GM19463 (cell line): ENCODE results near the gene LRTM2.
"Not testable (repeated sequence)": the region's sequence is repeated elsewhere in the genome, so short reads cannot be mapped to it uniquely, and the experiment has no call there.

Source experiments
- ATAC-seq: cut with Tn5 transposase; IDR thresholded peaks from one replicate; pipeline ENCODE4 v1.9.1; 2021; ENCODE audit warnings: mild to moderate bottlenecking, moderate library complexity; ENCODE audit not compliant: unreplicated experiment

Gene LRTM2

DNA sequence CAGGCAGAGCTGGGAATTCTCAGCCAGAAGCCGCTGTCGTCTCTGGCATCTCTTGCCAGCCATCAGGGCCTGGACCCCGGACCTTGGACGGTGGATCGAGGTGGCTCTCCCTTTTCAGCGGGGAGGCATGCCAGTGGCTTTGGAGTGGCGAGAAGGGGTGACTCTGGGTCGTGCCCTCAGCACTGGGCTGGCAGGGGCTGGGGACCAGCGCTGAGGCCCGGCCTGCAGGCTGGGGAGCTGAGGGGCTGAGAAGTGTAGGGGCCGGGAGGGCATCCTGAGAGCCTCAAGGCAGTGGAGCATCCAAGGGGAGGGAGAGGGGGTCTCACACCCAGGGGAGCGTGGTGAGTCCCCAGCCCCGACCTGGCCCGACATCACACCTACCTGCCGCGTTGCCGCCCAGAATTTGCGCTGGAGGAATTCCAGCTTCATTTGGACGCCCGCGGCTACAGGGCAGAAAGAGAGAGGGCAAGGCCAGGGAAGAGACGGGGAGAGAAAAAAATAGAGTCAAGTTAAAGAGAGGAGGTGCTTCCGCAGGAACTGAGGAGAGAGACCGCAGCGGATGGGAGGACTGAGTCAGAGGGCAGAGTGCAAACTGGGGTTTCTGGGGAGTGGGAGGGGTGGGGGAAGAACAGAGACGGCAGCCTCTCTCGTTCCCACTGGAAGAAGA lies 9.0 kb upstream of the LRTM2 start:
- ATAC-seq, result no peak

DNA sequence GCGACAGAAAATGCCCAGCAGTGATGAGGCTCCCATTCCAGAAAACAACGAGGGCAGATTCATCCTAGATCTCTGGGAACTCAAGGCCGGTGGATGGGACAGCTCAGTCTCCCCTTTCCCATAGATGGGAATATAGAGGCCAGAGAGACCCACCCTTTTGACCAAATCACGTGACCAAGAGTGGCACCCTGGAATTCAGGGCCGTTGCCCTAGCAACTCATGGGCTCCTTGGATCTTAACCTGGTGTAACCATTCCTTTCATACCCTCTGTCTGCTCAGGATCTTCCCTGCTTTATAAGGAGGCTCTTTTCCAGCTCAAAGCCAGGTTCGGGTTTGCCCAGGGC lies 8.4 kb upstream of the LRTM2 start:
- ATAC-seq, result no peak

DNA sequence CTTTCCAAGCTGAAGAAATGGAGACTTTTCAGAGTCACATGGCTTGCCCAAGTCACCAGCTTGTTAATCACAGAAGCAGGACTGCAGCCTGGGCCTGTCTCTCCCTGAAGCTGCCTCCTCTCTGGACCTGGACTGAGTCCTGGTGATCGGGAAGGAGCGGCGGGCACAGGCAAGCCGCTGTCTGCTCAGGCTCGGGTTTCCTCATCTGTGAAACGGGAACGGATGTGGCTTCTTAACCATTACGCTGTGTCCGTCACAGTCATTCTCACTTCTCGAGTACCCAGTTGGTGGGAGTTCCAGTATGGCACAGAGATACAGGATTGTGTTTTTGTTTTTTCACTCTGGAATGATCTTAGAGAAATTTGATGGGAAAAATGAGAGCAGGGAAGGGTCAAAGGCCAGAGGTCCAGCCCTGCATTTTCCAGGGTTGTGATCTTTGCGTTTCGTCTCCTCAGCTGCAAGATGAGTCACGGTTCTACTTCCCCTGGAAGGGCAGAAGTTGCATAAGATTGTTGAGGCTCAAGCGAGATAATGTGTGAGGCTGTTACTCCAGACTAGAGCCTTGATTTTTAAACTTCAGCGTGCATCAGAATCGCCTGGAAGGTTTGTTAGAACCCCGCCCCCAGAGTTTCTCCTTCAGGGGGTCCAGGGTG lies 7.6 kb upstream of the LRTM2 start:
- ATAC-seq, result no peak

DNA sequence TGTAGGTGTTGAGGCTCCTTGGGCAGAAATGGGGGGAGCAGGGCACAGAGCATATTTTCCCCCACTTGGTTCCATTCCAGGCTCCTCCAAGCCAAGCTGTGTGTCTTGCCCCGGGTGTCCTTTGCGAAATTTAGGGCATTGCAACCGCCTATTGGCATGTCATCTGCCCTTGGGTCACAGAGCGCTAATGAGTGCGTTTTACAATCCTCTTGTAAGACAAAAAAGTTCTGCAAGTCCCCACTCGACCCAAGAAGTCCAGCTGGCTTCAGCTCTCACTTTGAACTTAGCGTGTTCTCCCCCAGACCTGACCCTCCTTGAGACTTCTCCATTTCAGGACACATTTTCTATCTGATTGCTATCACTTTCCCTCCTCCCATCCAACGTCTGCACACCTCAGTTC lies 6.1 kb upstream of the LRTM2 start:
- ATAC-seq, result no peak

DNA sequence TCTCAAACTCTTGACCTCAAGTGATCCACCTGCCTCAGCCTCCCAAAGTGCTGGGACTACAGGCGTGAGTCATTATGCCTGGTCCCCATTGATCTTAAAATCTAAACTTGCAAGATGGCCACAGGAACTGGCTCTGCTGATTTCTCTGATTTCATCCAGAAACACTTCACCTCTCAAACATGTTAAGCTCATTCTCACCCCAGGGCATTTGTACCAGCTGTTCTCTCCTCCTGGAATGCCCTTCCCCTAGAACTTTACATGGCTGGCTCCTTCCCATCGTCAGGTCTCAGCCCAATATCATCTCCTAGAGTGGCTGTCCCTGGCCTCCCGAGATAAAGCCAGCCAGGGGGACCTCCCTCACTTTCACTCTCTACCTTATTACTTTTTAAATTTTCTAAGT lies 5.3 kb upstream of the LRTM2 start:
- no peak for ATAC-seq

DNA sequence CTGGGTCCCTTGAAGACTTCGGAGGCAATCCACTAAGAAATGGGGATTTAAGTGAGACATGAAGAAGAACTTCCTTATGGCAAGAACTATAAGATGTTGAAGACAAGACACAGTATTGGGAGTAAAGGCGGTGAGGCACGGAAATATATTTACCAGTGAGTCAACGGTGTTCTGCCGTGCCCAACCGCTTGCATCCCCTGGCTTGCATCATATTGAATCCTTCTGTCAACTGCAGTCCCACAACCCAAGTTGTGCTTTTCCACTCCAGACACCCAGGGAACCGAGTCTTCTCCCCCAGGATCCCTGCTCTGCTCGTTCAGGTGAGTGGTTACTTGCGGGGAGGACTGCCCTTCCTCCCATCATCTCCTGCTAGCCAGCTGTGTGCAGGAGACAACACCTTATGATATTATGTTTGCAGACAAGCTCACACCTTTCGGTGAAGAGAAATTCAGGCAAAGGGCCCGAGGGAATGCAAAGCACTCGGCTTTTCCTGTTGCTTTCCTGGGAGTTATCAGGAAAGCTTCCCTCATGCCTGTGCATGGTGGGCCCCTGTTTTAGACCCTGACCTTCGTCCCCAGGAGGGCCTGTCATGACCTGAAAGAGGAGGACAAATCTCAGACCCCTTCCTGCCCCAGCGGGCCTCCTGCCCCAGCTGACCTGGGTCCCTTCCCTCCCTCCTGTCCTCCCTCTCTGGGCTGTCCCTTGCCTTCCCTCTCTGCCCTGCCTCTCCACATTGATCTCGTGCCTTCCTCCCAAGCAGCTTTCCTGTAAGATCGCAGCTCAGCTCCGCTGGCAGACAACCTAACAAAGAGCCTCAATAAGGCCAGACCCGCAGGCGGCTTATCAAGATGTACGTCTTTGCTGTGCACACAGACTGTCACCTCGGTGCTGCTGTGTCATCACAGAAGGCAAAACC lies 4.3 kb upstream of the LRTM2 start:
- no peak for ATAC-seq

DNA sequence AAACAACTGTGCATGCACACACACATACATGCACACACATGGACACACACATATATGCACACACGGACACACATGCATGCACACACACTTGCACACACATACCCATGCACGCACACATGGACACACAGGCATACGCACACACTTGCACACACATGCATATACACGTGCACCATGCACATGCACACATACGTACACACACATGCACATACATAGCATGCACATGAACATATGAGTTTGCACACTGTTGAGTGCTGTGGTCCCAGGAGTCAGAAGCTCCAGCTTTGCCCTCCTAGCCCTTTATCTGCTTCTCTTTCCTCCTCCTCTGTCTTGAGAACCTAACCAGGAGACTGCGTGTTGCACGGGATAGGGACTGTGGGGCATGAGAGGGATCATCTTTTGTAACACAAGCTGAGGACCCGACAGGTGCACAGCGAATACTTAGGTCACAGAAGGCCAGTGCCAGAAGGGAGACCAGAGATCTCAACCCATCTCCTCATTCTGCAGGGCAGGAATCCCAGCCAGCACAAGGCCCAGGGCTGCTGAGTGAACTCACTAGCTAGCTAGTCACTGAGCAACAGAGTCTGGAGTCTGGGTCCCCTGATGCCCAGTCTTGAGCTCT lies 3.5 kb upstream of the LRTM2 start:
- ATAC-seq, result no peak

DNA sequence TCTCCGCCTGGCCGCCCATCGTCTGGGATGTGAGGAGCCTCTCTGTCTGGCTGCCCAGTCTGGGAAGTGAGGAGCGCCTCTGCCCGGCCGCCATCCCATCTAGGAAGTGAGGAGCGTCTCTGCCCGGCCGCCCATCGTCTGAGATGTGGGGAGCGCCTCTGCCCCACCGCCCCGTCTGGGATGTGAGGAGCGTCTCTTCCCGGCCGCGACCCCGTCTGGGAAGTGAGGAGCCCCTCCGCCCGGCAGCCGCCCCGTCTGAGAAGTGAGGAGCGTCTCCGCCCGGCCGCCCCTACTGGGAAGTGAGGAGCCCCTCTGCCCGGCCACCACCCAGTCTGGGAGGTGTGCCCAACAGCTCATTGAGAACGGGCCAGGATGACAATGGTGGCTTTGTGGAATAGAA lies 2.4 kb upstream of the LRTM2 start:
- not testable (repeated sequence) for ATAC-seq

DNA sequence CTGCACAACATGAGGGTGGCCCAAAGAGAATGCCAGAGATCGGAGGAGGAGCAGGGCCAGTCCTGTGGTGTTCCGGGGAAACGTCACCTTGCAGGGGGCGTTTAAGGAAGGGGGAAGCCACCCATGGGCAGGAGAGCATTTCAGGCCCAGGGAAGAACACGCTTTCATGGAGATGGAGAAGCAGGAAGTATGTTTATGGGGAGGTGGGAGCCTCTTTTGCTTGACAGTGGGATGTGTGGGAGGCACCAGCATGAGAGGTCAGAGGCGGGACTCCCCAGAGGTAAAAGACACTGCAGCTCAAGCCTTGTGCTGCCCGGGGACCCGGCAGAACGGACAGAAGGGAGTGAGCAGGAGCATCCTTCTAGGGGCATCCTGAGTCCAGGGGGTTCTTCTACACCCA lies 1.3 kb upstream of the LRTM2 start:
- no peak for ATAC-seq

DNA sequence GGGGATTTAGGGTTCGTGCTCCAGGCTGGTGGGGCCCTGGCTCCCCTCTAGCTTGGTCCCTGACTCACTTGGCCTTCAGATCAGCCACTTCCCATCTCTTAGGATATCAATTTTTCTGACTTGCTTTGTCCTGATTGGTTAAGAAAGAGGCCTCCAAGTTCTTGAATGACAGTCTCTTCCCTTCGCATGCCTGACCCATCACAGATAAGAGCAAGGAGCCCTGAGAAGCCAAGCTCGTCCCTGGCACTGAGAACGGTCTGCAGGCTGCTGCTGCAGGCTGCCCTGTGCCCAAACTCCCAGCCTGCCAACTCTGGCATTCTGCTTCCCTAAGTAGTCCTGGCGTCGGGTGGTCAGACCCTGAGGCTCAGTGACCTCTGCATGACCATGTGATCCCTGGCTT lies 794 bp upstream of the LRTM2 start:
- no peak for ATAC-seq

DNA sequence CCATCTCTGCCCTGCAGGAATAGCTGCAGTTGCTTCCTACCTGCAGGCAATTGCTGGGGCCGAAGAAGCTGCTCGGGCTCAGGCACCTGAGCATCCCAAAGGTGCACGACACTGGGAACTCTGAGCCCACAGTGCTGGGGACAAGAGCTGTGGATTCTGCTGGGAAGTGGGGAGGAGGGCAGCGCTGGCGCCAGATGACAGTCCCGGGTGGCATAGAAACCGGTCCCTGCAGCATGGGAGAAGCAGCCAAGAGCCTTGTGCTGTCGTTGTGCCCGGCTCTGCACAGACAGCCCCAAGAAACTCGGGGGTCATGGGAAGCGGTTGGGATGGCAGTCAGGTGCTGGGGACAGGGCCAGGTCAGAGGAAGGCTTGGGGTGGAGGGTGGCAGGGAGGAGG lies 529 bp downstream of the LRTM2 start:
- no peak for ATAC-seq

DNA sequence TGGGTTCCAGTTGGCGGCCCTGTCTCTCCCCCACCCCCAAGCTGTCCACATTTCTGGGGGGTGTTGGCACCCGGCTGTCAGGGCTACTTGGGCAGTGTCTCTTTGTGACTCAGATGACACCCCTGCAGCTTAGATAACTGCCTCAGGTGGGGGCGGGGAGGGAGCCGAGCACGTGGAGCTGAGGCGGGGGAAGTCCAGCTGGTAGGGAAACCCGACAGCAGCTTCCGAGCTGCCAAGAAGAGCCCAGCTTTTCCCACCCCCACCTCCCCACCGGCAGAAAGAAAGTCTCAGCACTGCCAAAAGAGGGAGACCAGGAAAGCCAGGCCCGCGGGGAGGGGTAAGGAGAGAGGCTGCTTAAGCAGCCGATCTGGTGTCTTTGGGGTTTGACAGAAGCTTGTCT lies 1.4 kb downstream of the LRTM2 start:
- ATAC-seq, result no peak

DNA sequence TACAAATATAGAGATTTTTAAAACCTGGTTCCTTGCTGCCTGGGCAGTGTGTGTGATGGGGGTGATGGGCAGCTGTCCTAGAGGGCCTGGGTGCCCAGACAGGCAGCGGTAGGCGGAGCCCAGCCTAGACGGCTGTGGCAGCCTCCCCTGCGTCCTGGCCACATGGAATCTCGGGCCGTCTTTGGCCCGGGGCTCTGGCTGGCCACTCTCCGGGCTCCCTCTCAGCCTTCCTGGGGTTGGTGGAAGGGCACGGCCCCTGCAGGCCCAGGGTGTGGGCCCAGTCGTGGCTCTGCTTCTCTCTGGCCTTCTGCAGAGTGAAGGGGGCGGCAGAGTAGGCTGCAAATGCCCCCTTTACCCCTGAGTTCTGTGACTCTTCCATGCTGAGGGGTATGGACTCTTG lies 2.3 kb downstream of the LRTM2 start:
- ATAC-seq, result no peak

DNA sequence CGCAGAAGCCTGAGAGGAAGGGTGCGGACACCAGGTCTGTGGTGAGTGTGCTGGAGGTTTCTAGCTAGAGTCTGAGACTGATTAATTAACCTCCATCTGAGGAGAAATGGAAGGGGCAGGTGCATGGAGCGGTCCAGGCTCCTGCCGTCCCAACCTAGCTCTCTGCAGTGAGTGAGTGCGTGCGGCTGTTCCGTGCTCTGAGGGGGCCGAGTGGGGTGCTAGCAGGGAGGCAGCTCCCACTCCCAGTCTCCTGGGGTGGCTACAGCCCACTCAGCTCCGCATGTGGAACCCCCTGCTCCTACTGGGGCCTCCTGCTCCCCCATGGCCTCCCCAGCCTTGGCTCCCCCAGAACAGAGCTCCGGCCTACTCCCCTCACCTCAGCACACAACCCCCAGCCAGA lies 2.9 kb downstream of the LRTM2 start:
- no peak for ATAC-seq

DNA sequence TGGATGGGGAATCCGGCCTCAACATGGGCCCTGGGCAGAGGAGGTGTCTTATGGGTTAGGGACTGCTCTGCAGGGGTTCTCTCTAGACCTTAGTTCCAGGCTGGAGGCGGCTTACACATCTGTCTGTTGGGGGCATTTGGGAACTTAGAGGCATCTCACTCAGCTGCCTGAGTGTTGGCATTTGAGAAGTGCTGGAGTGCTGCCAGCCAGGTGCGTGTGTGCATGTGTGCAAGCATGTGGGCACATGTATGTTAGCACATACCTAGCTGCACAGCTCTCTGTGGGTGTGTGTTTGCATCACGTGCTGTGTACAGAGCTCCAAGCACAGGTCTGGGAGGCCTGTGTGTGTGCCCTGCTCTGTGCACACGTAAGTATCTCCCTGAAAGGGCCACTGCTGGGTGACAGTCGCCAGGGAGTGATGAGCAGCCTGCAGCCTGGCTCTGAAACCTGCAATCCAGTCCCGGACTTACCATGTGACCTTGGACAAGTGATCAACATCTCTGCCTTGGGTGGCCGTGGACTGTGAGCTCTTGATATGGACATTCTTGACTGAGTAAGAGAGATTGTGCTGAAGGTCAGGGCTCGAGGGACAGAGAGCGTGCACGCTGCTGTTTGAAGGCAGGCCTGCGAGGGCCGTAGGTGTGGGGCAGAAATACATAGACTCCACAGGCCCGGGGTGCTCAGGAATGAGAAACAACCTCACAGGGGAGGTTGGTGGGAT lies 5.2 kb downstream of the LRTM2 start:
- no peak for ATAC-seq

DNA sequence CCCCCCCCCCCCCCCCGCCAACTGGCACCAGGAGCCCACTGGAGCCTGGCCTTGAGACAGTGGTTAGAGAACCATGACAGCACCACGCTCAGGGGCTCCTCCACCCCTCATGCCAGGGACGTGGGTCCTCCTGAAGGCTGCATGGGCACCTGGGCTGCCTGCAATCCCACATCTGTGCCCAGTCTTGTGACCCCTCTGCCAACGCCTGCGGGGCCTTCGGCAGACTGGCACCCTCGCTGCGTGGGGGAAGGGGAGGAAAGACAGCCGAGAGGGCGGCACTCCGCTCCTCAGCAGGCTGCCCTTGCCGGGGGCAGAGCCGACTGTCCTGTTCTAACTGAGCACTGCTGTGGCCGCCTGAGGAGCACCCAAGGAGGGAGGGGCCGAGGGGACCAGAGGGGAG lies 6.0 kb downstream of the LRTM2 start:
- ATAC-seq, result no peak

DNA sequence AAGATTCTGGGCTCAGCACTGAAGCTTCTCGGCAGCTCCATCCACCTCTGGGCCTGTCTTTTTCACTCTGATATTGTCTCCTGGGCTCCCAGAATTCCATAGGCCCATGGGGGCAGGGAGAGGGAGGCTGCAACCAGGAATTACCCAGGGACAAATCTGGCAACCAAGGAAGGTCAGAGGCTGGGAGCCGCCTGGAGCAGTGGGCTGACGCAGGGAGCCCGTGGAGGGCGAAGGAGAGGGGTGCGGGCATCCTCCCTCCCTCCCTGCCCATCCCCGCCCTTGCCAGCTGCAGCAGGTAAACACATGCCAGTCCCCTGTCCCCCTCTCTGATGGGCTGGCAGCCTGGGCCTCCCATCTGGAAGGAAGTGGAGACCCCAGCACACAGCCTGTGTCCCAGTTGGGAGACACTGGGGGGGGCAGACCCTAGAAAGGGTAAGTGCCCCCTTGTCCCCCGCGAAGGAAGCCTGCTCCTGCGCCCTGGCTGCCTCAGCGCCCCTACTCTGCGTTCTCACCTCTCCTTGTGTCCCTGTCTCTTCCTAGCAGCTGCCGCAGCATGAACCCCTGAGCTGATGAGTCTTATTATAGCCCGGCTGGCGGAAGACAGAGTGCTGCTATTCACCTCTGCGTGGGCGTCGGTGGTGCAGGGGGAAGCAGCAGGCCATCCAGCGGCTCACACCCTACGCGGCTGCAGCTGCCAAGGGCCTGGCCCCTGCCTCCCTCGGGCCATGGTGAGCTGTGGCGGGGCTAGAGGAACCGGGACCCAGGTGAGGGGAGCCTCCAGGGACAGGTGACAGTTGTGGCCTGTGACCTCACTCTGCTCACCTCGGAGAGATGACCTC lies 6.7 kb downstream of the LRTM2 start:
- no peak for ATAC-seq

DNA sequence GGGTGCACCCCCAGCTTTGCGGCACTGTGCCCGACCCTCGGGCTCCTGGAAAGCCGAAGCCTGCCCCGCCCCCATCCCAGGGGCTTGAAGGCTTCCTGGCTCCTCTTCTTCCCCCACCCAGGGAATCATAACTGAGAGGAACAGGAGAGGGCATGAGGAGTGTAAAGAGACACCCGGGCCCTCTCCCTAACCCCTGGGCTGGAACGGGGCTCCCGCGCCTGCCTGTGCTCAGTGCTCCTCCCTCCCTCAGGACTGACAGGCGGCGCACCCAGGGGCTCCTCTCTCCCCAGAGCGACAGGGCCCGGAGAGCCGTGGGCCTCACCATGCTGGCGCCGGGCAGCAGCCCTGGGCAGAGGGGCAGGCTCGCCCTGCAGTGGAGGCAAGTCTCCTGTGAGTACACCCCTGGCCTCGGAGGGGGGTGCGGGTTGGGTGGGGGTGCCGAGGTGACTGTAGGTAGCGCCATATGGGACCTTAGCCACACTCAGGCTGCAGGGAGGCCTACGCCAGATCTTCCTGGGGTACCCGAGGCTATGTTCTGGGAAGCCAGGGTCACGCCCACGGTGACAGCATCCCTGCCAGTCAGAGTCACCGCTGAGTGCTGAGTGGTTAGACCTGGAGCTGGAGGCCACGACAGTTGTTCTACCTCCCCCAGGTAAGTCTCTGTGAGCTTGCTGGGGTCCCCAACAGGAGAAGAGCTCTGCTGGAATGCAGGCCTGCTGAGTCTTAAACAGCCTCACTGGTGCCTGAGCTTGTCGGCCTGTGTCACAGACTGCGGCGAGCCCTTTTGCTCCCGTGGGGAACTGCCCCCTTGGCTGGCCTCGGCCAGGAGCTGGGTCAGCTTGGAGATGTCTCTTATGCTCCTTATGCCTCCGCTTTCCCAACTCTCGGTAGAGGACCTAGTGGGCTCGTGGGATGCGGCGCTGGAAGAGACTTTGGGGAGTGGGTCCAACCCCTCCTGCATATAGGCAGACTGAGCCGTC lies 7.8 kb downstream of the LRTM2 start:
- ATAC-seq, result no peak

DNA sequence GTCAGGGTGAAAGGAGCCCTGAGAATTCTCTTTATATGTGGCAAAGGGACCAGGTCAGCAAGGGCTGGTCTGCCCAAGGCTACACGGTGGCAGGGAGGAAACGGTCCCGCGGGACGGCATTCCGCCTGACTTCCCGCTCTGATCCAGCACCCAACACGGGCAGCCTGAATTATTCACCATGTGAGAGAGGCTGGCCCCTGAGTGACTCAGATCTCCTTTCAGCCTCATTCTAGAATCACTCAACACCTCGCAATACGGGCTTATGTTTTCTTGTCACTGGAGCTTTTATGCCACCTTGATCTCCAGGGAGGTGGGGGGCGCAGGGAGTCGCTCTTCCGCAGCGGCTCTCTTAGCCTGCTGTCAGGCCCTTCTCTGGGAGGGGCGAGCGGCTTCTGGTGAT lies 8.5 kb downstream of the LRTM2 start:
- ATAC-seq, result no peak
